22Rv1 (cell line): ENCODE results near the gene PTPN3.

ENCODE experiments used
- CTCF ChIP-seq: fragments of 450-650 bp; IDR thresholded peaks from 2 replicates; pipeline ENCODE4 v1.5.1; 2017; ENCODE audit warnings: mild to moderate bottlenecking
- ZFX ChIP-seq: fragments of 450-650 bp; IDR thresholded peaks from 2 replicates; pipeline ENCODE4 v1.6.1; 2017; ENCODE audit warnings: antibody characterized with exemption, borderline replicate concordance

- TF ChIP-seq CTCF: no peak
- TF ChIP-seq ZFX: no peak
These were observed 55.4 kb downstream of the PTPN3 start for GRCh38 chr9:109442716-109443115.
